ENCODE data around the gene DIP2C.

DNA sequence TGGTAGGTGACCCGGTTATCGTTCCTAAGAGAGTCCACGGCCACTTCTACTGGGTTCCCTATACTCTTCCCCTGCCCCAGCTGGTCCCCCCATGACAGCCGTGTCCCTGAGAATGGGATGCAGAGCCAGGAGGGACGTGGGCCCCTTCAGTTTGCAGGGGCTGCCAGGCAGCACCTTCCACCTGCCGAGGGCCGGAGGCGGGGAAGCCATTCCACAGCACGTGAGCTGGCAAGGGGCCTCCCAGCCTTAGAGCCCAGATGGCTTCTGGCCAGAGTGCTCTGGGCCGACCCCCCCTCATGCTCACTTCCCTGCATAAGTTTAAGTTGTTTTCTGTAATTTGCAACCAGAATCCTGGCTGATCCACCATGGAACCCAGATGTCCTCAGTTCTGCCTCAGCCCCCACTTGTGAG lies 39.0 kb downstream of the DIP2C start:
- TF ChIP-seq CTCF (IDR thresholded peaks at IDR 0.05) (no peak), EZH2 (IDR thresholded peaks at IDR 0.05; ENCODE audit: borderline replicate concordance, insufficient read depth, low read depth, low read length, poor library complexity, severe bottlenecking) (no peak)
